ENCODE data around the gene PRX.

The PRX gene

GRCh38 chr19:40355975-40356680 is 57.0 kb downstream of the PRX start:
- Histone ChIP-seq H3K4me3 (ENCODE audit: low read depth in 1 of 2, low read length in 2 of 2) (no peak overlapping the region), H3K27ac (ENCODE audit: low read depth, low read length) (no peak overlapping the region), H3K27me3 (ENCODE audit: control insufficient read depth in 1 of 2, insufficient read depth in 2 of 2, low read length in 2 of 2) (no peaks in the 10 kb centered on the region), H3K4me1 (ENCODE audit: control insufficient read depth in 1 of 2, insufficient read depth in 2 of 2, low read length in 2 of 2) (no peaks in the 10 kb centered on the region), H3K9ac (ENCODE audit: low read depth in 1 of 2, low read length in 2 of 2) (no peak overlapping the region), H3K36me3 (ENCODE audit: control insufficient read depth in 1 of 2, insufficient read depth in 2 of 2, low read length in 2 of 2) (no peaks in the 10 kb centered on the region), H3K9me3 (ENCODE audit: control insufficient read depth in 1 of 2, low read length in 2 of 2) (no peaks in the 10 kb centered on the region)

- Histone ChIP-seq H3K27ac (ENCODE audit: low read depth, low read length) (no peak overlapping the region), H3K27me3 (ENCODE audit: control insufficient read depth in 1 of 2, insufficient read depth in 2 of 2, low read length in 2 of 2) (no peaks in the 10 kb centered on the region), H3K4me3 (ENCODE audit: low read depth in 1 of 2, low read length in 2 of 2) (peak overlapping the region; percentile 85 to 93), H3K9me3 (ENCODE audit: control insufficient read depth in 1 of 2, low read length in 2 of 2) (no peaks in the 10 kb centered on the region), H3K4me1 (ENCODE audit: control insufficient read depth in 1 of 2, insufficient read depth in 2 of 2, low read length in 2 of 2) (peaks cover 11 to 15% of the 10 kb centered on the region in 2 donors), H3K9ac (ENCODE audit: low read depth in 1 of 2, low read length in 2 of 2) (peak overlapping the region; percentile 74 to 94), H3K36me3 (ENCODE audit: control insufficient read depth in 1 of 2, insufficient read depth in 2 of 2, low read length in 2 of 2) (peaks cover 0 to 3% of the 10 kb centered on the region in 2 donors)
Measured at GRCh38 chr19:40348961-40349507, 64.1 kb downstream of the PRX start.

- H3K9me3 ChIP-seq (ENCODE audit: control insufficient read depth in 1 of 2, low read length in 2 of 2), result no peaks in the 10 kb centered on the region
- H3K4me1 ChIP-seq (ENCODE audit: control insufficient read depth in 1 of 2, insufficient read depth in 2 of 2, low read length in 2 of 2), result peaks cover 11 to 15% of the 10 kb centered on the region in 2 donors
- H3K9ac ChIP-seq (ENCODE audit: low read depth in 1 of 2, low read length in 2 of 2), result peak within 1 kb of the TSS; percentile 86 to 94
- no peaks in the 10 kb centered on the region for H3K27me3 ChIP-seq (ENCODE audit: control insufficient read depth in 1 of 2, insufficient read depth in 2 of 2, low read length in 2 of 2)
- peak within 1 kb of the TSS; percentile 85 to 93 for H3K4me3 ChIP-seq (ENCODE audit: low read depth in 1 of 2, low read length in 2 of 2)
- H3K36me3 ChIP-seq (ENCODE audit: control insufficient read depth in 1 of 2, insufficient read depth in 2 of 2, low read length in 2 of 2), result peaks cover 0 to 4% of the 10 kb centered on the region in 2 donors
- H3K27ac ChIP-seq (ENCODE audit: low read depth, low read length), result peak within 1 kb of the TSS; percentile 27
Measured at GRCh38 chr19:40348125-40348913, 64.9 kb downstream of the PRX start, which contains the start of the genes C19orf47 and PLD3. TSS of gene C19orf47 (minus strand) at chr19:40348397. CDS start at chr19:40341857, 6,540 bp downstream. TSS of gene PLD3 (plus strand) at chr19:40348695. CDS start at chr19:40366484, 17,789 bp downstream.

GRCh38 chr19:40344422-40344821 is 68.8 kb downstream of the PRX start:
- H3K27ac ChIP-seq (ENCODE audit: low read depth, low read length), result no peak overlapping the region
- no peaks in the 10 kb centered on the region for H3K27me3 ChIP-seq (ENCODE audit: control insufficient read depth in 1 of 2, insufficient read depth in 2 of 2, low read length in 2 of 2)
- H3K4me3 ChIP-seq (ENCODE audit: low read depth in 1 of 2, low read length in 2 of 2), result no peak overlapping the region
- H3K4me1 ChIP-seq (ENCODE audit: control insufficient read depth in 1 of 2, insufficient read depth in 2 of 2, low read length in 2 of 2), result peaks cover 10 to 14% of the 10 kb centered on the region in 2 donors
- no peak overlapping the region for H3K9ac ChIP-seq (ENCODE audit: low read depth in 1 of 2, low read length in 2 of 2)
- H3K9me3 ChIP-seq (ENCODE audit: control insufficient read depth in 1 of 2, low read length in 2 of 2), result no peaks in the 10 kb centered on the region
- peaks cover 0 to 7% of the 10 kb centered on the region in 2 donors for H3K36me3 ChIP-seq (ENCODE audit: control insufficient read depth in 1 of 2, insufficient read depth in 2 of 2, low read length in 2 of 2)
